GM19324 (cell line): ENCODE measurements around the gene TUBA8.
"Not testable (repeated sequence)": the region's sequence is repeated elsewhere in the genome, so short reads cannot be mapped to it uniquely, and the experiment has no call there.

Experiments used
- ATAC-seq: cut with Tn5 transposase; IDR thresholded peaks from one replicate; pipeline ENCODE4 v1.9.1; 2021; ENCODE audit warnings: mild to moderate bottlenecking, moderate library complexity; ENCODE audit not compliant: unreplicated experiment, low FRiP score

Gene TUBA8

GRCh38 chr22:18110194-18110953, at the start of gene TUBA8:
Gene TUBA8 (plus strand): TSS chr22:18110809. CDS start chr22:18110866, 57 bp downstream.
- no peak for ATAC-seq

- no peak for ATAC-seq
These were observed 48.2 kb upstream of the TUBA8 start for GRCh38 chr22:18062421-18062820.

DNA sequence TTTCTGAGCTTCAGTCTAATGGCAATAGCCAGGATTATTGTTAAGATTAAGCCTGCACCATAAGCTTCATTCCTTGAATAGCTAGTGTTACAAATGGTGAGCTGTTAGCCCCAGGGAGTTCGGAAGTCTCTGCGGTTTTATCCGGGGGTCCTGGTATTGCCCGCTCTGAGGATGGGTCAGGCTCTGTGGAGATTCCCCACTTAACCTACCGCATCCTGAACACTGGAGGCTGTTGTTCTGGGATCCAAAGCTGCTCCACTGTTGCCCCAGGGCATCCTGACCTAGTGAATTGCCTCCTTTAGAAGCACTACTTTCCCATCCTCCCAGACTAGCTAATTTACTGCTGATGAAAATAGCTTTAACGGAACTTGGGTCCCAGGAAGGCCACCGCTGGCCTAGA, 47.3 kb upstream of the TUBA8 start:
- no peak for ATAC-seq

GRCh38 chr22:18063715-18064114, 46.9 kb upstream of the TUBA8 start:
- ATAC-seq = not testable (repeated sequence)

GRCh38 chr22:18064636-18065035, 46.0 kb upstream of the TUBA8 start:
- no peak for ATAC-seq

GRCh38 chr22:18065256-18065655, 45.4 kb upstream of the TUBA8 start:
- no peak for ATAC-seq

DNA sequence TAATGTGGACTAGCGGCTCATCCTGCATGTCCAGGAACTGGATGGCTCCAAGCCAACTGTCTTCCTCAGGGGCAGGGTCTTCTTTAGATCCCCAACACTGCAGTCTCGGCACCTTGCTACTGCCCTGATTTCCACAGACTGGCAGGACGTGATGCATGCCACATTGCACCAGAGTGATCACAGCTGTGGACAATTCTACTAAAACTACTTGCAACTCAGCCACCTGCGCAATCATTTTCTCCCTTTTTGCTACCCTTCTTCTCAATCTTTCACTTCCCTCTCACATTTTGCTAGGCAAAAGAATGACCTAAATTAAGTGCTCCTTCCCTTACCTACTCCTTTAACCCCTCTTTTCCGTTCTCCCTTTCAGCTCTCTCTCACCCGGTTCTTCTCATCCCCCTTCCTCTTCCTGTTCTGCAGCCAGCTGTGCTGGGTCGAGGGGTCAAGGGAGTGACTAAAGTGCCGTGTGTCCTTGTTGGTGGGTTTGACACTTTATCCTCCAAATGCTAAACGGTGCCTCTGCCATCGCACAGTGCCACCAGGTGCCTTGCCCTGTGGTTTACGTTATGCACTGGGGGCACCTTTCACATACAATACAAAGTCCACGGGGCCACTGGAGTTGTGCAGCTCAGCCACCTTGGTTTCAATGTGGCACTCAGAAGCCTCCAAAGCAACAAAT, 44.3 kb upstream of the TUBA8 start:
- ATAC-seq = no peak

- ATAC-seq = no peak
These were observed 43.5 kb upstream of the TUBA8 start for GRCh38 chr22:18067121-18067520.

DNA sequence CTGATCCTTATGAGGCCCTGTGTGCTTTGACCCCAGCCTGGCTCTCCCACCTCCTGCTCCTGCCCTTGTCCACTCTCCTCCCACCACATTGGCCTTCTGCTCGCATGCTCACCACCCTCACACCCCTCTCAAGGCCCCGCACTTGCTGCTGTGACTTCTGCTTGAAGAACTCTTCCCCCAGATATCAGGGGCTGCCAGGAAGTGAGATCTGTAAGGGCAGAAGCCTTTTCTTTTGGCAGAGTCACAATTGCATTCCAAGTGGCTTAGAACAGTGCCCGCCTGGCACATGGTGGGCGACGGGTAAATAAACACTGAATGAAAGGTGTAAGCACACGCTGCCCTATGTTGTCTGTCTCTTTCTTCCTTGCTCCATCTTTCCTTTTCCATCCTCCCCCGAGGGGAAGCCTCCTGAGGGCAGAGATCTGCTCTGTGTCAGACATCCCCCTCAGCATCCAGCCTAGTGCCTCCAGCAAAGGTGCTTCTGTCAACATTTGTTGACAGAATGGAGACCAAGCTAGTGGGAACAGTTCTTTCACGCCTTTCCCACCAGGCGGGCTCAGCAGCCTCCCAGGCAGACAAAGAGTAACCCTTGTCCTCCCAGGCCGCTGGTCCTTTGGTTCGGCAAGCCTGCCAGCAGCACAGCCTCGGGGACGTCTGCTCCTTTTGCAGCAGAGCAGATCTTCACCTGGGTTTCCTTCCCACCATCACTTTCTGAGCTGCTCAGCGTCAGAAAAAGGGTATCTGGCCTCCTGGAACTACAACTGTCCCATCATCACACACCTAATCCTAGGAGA, 42.9 kb upstream of the TUBA8 start:
- ATAC-seq = no peak

- no peak for ATAC-seq
These were observed 42.1 kb upstream of the TUBA8 start for GRCh38 chr22:18068381-18068988.

DNA sequence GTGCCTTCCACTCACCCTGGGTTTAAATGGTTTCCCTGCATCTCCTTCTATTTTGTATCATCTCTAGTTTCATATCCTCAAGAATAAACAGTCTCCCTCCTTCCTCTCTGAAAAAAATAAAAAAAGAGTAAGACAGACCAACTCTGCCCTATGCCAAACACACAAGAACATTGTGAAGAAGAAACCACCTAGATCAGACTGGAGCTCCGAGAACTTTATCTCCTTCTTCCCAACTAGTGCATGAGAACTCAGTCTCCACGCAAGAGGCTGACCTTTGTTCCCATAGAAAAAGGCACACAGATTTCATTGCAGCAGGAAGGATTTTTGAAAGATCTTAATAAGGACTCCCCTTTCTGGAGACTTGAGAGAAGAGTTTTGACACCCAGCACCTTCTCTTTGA, 41.6 kb upstream of the TUBA8 start:
- ATAC-seq = no peak

DNA sequence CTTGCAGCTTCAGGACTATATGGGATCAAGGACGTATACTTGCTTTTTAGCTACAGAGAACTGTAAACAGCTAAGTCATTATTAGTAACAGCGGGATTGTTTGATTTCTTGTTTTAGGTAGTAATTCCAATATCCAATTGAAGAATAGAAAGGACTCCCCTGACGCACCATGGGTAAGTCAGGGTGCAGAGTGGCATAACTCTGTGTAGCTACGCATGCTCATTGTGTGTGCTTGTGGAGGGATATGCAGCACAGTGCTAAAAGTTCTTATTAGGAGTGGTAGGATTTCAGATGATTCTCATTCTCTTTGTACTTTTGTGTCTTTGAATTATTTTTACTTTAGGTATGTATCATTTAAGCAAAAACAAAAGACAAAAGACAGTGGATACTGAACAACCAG, 40.6 kb upstream of the TUBA8 start:
- ATAC-seq = no peak

DNA sequence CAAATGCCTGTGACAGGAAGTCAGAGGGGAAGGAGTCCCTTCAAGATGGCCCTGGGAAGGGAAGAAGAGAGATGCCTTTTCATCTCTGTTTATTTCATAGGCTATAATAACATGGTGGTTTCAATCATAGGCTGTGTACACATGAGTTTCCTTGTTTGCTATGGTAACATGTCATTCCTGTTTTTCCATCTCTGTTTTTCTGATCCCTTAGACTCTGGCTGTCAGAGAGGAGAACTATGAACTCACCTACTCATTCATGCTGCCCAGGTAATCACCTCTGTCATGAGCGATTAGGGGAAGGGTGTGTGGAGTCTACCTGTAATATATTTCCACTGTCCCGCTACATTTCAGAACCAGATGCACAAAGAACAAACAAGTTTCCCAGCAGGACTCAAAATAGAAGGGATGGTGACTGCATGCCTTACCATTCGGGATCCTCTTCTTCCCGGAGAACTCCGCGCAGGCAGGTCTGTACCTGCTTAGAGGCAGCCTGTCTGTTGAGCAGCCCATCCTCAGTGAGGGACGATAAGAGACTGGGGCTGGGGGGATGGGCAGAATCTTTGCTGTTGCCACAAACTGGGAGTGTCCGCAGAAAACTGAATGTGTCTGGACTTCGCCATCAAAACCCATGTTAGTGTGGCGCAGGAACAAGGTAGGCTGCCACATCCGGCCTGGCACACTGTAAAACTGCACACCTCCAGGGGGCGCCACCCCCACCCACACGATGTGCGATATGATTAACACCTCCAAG, 39.9 kb upstream of the TUBA8 start:
- no peak for ATAC-seq

DNA sequence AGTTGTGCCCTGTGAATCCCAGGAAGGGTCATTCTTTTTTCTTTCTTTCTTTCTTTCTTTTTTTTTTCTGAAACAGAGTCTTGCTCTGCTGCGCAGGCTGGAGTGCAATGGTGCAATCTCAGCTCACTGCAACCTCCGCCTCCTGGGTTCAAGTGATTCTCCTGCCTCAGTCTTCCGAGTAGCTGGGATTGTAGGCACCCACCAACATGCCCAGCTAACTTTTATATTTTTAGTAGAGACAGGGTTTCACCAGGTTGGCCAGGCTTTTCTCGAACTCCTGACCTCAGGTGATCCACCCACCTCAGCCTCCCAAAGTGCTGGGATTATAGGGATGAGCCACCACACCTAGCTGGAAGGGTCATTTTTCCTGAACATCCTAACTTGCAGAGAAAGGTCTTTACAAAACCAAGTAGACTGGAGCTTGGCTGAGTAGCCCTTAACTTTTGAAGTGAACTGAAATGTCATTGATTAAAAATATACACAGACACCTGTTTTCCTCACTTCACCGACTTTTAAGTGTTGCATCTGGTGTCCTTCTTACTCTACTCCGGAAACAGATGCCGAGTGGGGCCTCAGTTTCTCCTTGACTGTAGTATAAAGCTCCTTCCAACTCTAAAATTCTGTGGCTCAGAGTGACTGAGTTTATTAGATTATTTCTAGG, 39.2 kb upstream of the TUBA8 start:
- ATAC-seq = not testable (repeated sequence)

DNA sequence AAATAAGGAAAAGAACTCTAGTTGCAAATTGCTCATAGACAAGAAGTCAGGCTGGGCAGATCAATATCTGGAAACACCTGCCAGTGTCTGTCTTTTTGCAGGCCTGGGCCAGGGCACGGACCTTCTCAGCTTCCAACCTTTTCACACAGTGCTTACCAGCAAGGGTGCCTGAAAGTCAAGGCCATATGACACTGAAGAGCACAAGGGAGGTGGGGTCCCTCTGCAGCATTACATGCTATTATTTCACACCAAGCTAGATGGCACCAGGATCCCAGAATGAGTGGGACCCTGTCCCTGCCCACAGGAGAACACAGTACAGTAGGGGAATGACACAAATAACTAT, 38.7 kb upstream of the TUBA8 start:
- no peak for ATAC-seq

GRCh38 chr22:18073467-18073866, 37.1 kb upstream of the TUBA8 start:
- no peak for ATAC-seq

DNA sequence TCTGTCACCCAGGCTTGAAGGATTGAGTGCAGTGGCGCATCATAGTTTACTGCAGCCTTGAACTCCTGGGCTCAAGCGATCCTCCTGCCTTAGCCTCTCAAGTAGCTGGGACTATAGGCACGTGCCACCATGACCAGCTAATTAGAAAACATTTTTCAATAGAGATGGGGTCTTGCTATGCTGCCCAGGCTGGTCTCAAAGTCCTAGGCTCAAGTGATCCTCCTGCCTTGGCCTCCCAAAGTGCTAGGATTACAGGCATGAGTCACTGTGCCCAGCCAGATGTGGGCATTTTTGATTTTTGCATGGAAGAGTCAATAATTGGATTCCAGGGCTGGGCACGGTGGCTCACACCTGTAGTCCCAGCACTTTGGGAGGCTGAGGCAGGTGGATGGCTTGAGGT, 36.7 kb upstream of the TUBA8 start:
- ATAC-seq = not testable (repeated sequence)

DNA sequence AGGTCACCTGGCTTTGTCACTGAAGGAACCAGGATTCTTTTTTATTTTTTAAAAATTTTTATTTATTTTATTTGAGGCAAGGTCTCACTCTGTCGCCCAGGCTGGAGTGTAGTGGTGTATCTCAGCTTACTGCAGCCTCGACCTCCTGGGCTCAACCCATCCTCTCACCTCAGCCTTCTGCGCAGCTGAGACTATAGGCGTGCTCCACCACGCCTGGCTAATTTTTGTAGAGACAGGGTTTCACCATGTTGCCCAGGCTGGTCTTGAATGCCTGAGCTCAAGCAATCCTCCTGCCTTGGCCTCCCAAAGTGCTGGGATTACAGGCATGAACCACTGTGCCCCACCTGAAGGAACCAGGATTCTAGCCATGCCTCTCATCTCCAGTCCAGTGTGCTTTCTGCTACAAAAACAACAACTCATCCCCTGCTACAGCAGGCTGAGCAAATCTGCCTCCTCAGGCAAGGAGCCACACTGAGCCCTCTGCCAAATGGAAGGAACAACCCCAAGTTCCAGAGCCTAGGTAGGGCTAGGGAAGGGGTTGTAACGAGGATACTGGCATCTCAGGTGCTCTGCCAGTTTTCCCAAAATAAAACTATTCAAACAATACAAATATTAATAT, 35.4 kb upstream of the TUBA8 start:
- ATAC-seq = no peak

DNA sequence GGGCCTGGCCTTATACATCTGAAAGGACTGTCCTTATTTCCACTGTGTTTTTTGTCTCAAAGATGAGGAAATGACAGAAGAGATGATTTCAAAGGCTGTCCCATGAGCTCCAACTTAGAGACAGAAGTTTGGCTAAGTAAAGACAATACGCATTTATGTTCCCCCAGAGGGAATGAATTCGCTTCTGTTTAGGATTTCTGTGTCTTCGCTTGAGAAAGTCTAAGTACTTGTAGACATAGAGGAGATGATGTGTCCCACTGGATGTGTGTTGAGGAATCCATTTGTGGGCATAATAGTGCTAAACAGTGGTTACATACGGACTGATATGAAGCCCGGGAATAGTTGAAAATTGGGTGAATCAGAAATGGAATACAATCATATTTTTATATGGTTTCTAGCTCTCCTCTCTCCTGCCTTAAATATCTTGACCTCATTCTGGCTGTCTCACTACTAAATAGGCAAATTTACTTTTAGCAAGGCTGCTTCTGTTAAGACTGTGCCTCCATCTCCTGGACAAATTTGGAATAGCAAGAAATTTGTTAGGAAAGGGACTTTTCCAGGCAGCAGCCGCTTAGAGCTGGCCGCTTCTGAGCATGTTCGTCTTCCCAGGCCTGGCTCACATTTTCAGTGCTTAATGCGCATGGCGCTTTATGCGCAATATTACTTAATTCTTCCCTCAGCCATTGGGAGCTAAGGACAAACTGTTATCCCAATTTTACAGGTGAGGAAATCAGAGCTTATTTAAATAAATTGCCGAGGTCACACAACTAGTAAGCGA, 34.7 kb upstream of the TUBA8 start:
- ATAC-seq = no peak
